AG09309 (cell line): ENCODE data around the gene UMAD1.

ENCODE experiments used
- DNase-seq: peaks from one replicate; pipeline ENCODE4 v3.0.0-alpha.2; 2010; ENCODE audit warnings: low read depth
- H3K4me3 ChIP-seq: 2 replicates; pipeline ENCODE4 v1.5.1; 2011; ENCODE audit warnings: mild to moderate bottlenecking, low read depth, low read length, moderate library complexity; ENCODE audit not compliant: control insufficient read depth
- CTCF ChIP-seq: IDR thresholded peaks from 2 replicates; pipeline ENCODE4 v1.5.1; 2011; ENCODE audit warnings: mild to moderate bottlenecking, low read depth, low read length, inconsistent platforms; ENCODE audit not compliant: insufficient read depth, control insufficient read depth; ENCODE audit errors: missing control alignments

The UMAD1 gene

GRCh38 chr7:7707806-7708205 is 67.3 kb downstream of the UMAD1 start:
- no peak for DNase-seq
- H3K4me3 ChIP-seq: no peak overlapping the region
- no peak for TF ChIP-seq CTCF

GRCh38 chr7:7709291-7709690 is 68.7 kb downstream of the UMAD1 start:
- H3K4me3 ChIP-seq: no peak overlapping the region
- no peak for TF ChIP-seq CTCF
- DNase-seq: no peak

GRCh38 chr7:7710469-7710868 is 69.9 kb downstream of the UMAD1 start:
- no peak for TF ChIP-seq CTCF
- H3K4me3 ChIP-seq: no peak overlapping the region
- no peak for DNase-seq

- TF ChIP-seq CTCF: no peak
- H3K4me3 ChIP-seq: no peak overlapping the region
- no peak for DNase-seq
Observed at GRCh38 chr7:7713730-7714129, 73.2 kb downstream of the UMAD1 start.

GRCh38 chr7:7718492-7718891 is 77.9 kb downstream of the UMAD1 start, which contains the start of gene RPA3:
TSS of gene RPA3 (minus strand) at chr7:7718607. CDS start at chr7:7640418, 78,189 bp downstream.
- TF ChIP-seq CTCF: no peak
- DNase-seq: no peak
- no peak within 1 kb of the TSS for H3K4me3 ChIP-seq

- TF ChIP-seq CTCF: no peak
- DNase-seq: peak; percentile 83
- no peak overlapping the region for H3K4me3 ChIP-seq
Observed at GRCh38 chr7:7719236-7719635, 78.7 kb downstream of the UMAD1 start.

GRCh38 chr7:7720193-7720592 is 79.6 kb downstream of the UMAD1 start:
- TF ChIP-seq CTCF: no peak
- no peak overlapping the region for H3K4me3 ChIP-seq
- DNase-seq: no peak
